ENCODE measurements around the gene ZDHHC14. TPM values are rescaled to one million over a fixed set of nuclear protein-coding genes. Genes with fewer than 3 reads are reported as not detected.

ZDHHC14 gene
- total RNA-seq, 2 experiments from 2014 or later = 2.4 to 2.5 TPM

DNA sequence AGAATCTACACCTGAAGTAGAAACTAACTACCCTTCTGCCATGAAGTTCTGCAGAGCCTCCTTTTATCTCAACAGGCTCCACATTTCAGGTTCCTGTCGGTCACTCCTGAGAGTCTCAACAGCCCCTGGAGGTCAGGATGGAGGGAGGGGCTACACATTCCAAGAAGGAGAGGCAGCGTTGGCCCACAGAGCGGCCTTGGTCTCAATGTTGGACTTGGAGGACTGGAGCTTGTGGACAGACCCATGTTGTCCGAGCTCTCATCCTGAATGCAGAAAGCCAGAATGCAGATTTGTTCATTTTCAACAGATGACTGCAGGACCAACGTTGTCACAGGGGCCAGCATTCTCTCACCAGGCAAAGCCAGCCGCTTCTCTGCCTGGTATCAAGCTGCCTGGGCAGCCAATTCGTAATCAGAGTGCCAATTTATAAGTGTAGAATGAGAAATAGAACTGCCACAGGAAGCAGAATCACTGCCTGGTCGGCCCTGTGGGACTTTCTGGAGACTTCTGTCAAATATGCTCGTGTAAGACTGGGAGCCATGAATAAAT lies 229.5 kb downstream of the ZDHHC14 start:
- intact Hi-C loops (cut with DNase I, micrococcal nuclease) = no loop called here
- Mint-ChIP-seq H3K4me3 (no peak overlapping the region), H3K27ac (no peak overlapping the region), H3K9me3 (ENCODE audit: low read depth) (no peaks in the 10 kb centered on the region), H3K36me3 (ENCODE audit: low read depth) (no peaks in the 10 kb centered on the region), H3K4me1 (peaks cover 4% of the 10 kb centered on the region), H3K27me3 (no peaks in the 10 kb centered on the region)
- ATAC-seq (no peak), DNase-seq (no peak)
- POLR2A ChIA-PET = no interaction called here
- CTCF ChIA-PET = no interaction called here

DNA sequence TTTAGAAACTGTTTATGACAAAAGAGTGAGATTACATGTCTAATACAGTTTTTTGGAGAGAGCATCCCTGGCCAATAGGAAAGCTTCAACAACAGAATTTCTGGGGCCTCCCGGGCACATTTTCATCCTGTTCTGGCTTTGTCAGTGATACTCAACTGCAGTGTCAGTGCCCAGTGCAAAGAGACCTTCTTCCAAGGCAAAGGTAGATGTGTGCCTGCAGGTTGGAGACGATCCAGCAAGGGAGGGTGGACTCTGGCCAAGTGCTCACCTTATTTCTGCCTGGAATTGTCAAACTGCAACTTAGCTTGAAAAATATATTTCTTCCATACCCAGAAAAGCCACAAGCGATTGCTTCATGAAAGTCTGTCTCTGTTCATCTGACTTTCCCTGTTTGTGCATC lies 230.4 kb downstream of the ZDHHC14 start:
- Mint-ChIP-seq H3K4me1 (peaks cover 4% of the 10 kb centered on the region), H3K27ac (no peak overlapping the region), H3K4me3 (no peak overlapping the region), H3K9me3 (ENCODE audit: low read depth) (no peaks in the 10 kb centered on the region), H3K36me3 (ENCODE audit: low read depth) (no peaks in the 10 kb centered on the region), H3K27me3 (no peaks in the 10 kb centered on the region)
- intact Hi-C loops (cut with DNase I, micrococcal nuclease) = no loop called here
- no peak for DNase-seq
- ChIA-PET POLR2A (no interaction called here), CTCF (no interaction called here)
- no peak for ATAC-seq

DNA sequence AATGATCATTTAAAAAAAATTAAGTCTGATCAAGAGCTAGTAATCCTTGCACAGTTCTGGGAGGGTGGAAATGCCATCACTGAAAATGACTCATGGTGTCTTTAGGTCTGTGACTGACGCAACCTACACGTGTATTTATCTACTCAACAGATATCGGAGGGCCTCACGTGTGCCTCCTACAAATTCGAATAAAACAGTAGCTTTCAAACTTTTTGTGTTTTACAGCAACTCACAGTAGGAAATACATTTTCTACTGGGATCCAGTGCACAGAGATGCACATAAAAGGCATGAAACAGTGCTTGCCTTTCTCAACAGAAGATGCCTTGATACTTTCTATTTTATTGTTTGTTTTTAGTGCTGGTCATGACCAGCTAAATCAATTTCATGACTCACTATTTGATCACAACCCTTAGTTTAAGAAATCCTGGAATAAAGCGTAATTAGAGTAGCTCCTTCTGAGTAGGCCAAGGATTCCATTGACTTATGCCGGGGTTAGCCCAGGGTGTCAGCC lies 232.1 kb downstream of the ZDHHC14 start:
- Mint-ChIP-seq H3K27ac (peak overlapping the region; percentile 17), H3K4me3 (no peak overlapping the region), H3K36me3 (ENCODE audit: low read depth) (no peaks in the 10 kb centered on the region), H3K9me3 (ENCODE audit: low read depth) (no peaks in the 10 kb centered on the region), H3K4me1 (peaks cover 4% of the 10 kb centered on the region), H3K27me3 (no peaks in the 10 kb centered on the region)
- ChIA-PET POLR2A (interaction anchor here (0.7 kb wide), 1 partner anchor 395 kb away, joined by 11 read pairs; no protein-coding TSS in a partner anchor), CTCF (interaction anchor here (0.6 to 0.7 kb wide), 3 partner anchors 27 to 492 kb away, joined by 3 to 6 read pairs (median 3); no protein-coding TSS in a partner anchor)
- peak; percentile 65 for ATAC-seq
- intact Hi-C loops (cut with DNase I, micrococcal nuclease) = no loop called here
- DNase-seq = no peak

DNA sequence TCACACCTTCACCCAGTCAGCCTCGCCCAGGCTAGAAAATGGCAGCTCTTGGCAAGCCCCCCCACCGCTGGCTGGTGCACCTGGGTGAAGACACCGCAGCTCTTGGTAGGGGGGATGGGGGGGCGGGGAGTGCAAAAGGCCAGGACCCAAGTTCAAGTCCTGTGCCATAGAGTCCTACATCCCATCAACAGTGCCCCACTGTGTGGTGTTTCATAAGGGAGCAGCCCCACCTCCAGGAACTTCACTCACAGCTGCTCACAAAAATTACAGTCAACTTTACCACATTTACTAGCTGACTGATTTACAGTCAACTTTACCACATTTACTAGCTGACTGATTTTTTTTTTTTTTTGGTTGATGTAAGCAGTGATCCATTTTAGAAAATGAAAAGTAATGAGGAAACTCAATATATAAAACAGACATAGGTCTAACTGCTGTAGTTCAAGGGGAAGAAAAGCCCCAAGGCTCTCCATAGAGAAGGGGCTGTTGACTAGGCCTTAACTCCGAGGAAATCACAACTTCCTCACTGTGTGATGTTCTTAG lies 233.1 kb downstream of the ZDHHC14 start:
- Mint-ChIP-seq H3K9me3 (ENCODE audit: low read depth) (no peaks in the 10 kb centered on the region), H3K27ac (no peak overlapping the region), H3K27me3 (no peaks in the 10 kb centered on the region), H3K4me3 (no peak overlapping the region), H3K36me3 (ENCODE audit: low read depth) (no peaks in the 10 kb centered on the region), H3K4me1 (peaks cover 4% of the 10 kb centered on the region)
- intact Hi-C loops (cut with DNase I, micrococcal nuclease) = no loop called here
- CTCF ChIA-PET = interaction anchor here (0.6 to 1.2 kb wide), 2 partner anchors 280 to 433 kb away, joined by 3 to 4 read pairs; no protein-coding TSS in a partner anchor
- POLR2A ChIA-PET = interaction anchor here (0.7 kb wide), 1 partner anchor 142 kb away, joined by 7 read pairs; no protein-coding TSS in a partner anchor
- ATAC-seq (peak; percentile 71), DNase-seq (peak; percentile 12)

DNA sequence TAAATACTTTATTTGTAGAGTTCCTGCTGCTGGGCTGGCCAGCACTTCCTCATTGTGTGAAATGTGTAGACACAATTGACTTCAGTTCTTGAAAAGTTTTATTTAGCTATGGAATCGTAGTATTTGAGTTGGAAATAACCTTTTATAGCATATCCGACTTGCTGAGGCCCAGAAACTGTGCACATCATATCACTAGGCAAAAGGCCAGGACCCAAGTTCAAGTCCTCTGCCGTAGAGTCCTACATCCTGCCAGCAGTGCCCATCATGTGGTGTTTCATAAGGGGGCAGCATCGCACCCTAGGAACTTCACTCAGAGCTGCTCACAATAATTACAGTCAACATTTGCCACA lies 234.4 kb downstream of the ZDHHC14 start:
- no peak overlapping the region for H3K4me3 Mint-ChIP-seq
- ChIA-PET CTCF (interaction anchor here (0.6 to 1.5 kb wide), 3 partner anchors 51 to 283 kb away, joined by 3 to 6 read pairs (median 3); no protein-coding TSS in a partner anchor), POLR2A (no interaction called here)
- DNase-seq (no peak), ATAC-seq (no peak)
- H3K27ac Mint-ChIP-seq = no peak overlapping the region
- H3K36me3 Mint-ChIP-seq (ENCODE audit: low read depth) = no peaks in the 10 kb centered on the region
- no peaks in the 10 kb centered on the region for H3K27me3 Mint-ChIP-seq
- intact Hi-C loops (cut with DNase I, micrococcal nuclease) = no loop called here
- H3K4me1 Mint-ChIP-seq = peaks cover 4% of the 10 kb centered on the region
- no peaks in the 10 kb centered on the region for H3K9me3 Mint-ChIP-seq (ENCODE audit: low read depth)

DNA sequence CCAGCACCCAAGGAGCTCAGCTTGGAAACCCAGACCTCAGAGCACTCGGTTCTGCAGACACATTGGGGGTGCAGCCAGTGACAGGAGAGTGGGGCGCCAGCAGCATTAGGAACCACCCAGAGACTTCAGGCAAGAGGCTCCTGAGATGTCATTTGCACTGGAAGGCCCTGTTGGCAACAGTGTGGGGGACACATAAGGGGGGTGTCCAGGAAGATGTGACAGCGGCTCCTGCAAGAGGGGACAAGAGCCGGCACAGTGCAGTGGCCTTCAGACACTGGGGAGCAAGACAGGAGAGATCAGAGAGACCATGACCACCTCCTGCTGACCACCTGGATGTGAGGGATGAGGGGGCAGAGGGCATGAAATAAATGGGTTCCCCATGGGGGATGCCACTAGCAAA lies 235.0 kb downstream of the ZDHHC14 start:
- H3K27ac Mint-ChIP-seq = no peak overlapping the region
- POLR2A ChIA-PET = no interaction called here
- no peak overlapping the region for H3K4me3 Mint-ChIP-seq
- DNase-seq (no peak), ATAC-seq (no peak)
- intact Hi-C loops (cut with DNase I, micrococcal nuclease) = no loop called here
- no peaks in the 10 kb centered on the region for H3K9me3 Mint-ChIP-seq (ENCODE audit: low read depth)
- no peaks in the 10 kb centered on the region for H3K27me3 Mint-ChIP-seq
- no peaks in the 10 kb centered on the region for H3K36me3 Mint-ChIP-seq (ENCODE audit: low read depth)
- H3K4me1 Mint-ChIP-seq = peaks cover 4% of the 10 kb centered on the region
- CTCF ChIA-PET = interaction anchor here (1.4 to 1.5 kb wide), 2 partner anchors 50 to 257 kb away, joined by 3 to 6 read pairs; no protein-coding TSS in a partner anchor

DNA sequence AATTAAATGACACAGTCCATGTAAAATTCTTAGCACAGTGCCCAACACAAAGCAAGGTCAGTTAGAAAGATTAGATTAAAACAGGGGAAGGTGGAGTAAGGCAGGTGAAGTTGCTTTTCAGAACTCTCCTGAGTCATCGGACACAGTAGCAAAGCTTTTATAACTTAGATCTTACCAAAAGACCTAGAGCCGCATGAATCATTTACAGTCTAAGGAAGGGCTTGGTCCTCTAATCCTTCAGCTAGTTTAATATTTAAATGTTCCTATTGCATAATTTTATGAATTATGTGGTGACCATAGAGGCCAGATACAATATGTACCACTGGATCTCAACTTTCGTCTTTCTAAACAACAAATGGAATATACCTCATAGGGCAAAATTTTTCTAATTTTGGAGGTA lies 240.0 kb downstream of the ZDHHC14 start:
- Mint-ChIP-seq H3K27ac (no peak overlapping the region), H3K9me3 (ENCODE audit: low read depth) (peaks cover 6% of the 10 kb centered on the region), H3K4me1 (no peaks in the 10 kb centered on the region), H3K27me3 (no peaks in the 10 kb centered on the region), H3K36me3 (ENCODE audit: low read depth) (no peaks in the 10 kb centered on the region), H3K4me3 (no peak overlapping the region)
- DNase-seq (no peak), ATAC-seq (no peak)
- ChIA-PET CTCF (interaction anchor here (0.6 to 1.6 kb wide), 2 partner anchors 25 to 478 kb away, joined by 3 to 4 read pairs; no protein-coding TSS in a partner anchor), POLR2A (no interaction called here)
- intact Hi-C loops (cut with DNase I, micrococcal nuclease) = no loop called here

DNA sequence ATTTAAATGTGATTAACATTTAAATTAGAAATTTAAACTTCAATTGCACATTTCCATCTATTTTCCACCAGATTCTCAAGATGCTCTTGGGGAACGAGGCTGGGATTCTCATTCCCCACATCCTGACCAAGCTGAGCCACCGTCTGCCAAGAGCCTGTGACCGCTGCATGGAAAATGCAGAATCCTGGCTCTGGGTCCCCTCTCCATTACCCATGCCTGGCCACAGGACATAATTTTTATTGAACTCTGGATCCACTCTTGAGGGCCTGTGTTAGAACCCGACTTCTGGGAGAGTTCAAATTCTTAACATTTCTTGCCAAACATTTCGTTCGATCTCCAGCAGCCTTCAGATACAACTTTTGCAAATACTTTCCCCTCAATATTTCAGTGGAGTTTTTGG lies 240.4 kb downstream of the ZDHHC14 start:
- no peaks in the 10 kb centered on the region for H3K4me1 Mint-ChIP-seq
- H3K4me3 Mint-ChIP-seq = no peak overlapping the region
- H3K27me3 Mint-ChIP-seq = no peaks in the 10 kb centered on the region
- CTCF ChIA-PET = interaction anchor here (0.6 to 1.6 kb wide), 2 partner anchors 25 to 478 kb away, joined by 3 to 4 read pairs; no protein-coding TSS in a partner anchor
- intact Hi-C loops (cut with DNase I, micrococcal nuclease) = no loop called here
- peaks cover 6% of the 10 kb centered on the region for H3K9me3 Mint-ChIP-seq (ENCODE audit: low read depth)
- no peak overlapping the region for H3K27ac Mint-ChIP-seq
- no peaks in the 10 kb centered on the region for H3K36me3 Mint-ChIP-seq (ENCODE audit: low read depth)
- ATAC-seq (no peak), DNase-seq (no peak)
- POLR2A ChIA-PET = no interaction called here

DNA sequence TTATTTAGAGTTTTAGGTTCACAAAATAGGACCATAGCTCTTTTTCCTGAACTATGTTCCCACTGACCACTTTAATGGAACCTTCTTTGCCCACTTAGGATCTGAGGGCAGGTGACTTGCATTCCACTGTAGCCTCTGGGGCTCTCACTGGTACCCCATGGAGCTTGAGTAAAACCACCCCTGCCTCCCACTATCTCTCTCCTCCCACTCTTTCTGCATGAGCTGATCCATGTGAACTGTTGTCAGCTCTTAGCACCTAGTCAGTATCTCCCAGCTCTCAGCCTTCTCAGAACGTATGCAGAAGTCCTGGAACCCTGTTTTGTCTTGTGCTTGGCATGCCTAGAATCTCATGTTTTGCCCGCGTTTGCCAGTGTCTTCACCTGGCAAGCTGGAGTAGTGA lies 241.4 kb downstream of the ZDHHC14 start:
- no peaks in the 10 kb centered on the region for H3K4me1 Mint-ChIP-seq
- no peak for ATAC-seq
- H3K9me3 Mint-ChIP-seq (ENCODE audit: low read depth) = peaks cover 6% of the 10 kb centered on the region

DNA sequence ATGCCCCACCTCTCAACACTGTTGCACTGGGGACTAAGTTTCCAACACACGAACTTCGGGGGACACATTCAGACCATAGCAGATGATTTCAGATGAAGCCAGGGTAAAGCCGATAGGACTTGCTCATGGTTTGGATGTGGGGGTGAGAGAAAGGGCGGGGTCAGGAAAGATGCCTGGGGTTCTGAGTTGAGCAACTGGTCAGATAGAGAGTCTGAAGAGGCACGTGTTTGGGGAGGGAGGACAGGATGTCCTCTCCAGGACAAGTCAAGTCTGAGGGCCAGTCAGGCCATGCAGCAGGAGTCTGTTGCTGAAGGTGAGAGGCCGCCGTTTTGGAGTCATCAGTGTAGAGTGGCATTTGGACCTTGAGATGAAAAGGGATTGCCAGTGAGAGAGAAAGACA lies 244.1 kb downstream of the ZDHHC14 start:
- Mint-ChIP-seq H3K4me1 (peaks cover 8% of the 10 kb centered on the region), H3K9me3 (ENCODE audit: low read depth) (peaks cover 6% of the 10 kb centered on the region), H3K27ac (no peak overlapping the region), H3K27me3 (no peaks in the 10 kb centered on the region), H3K4me3 (no peak overlapping the region), H3K36me3 (ENCODE audit: low read depth) (no peaks in the 10 kb centered on the region)
- ATAC-seq = no peak
- intact Hi-C loops (cut with DNase I, micrococcal nuclease) = no loop called here
- DNase-seq = no peak
- POLR2A ChIA-PET = no interaction called here
- CTCF ChIA-PET = no interaction called here

More for the DNA sequence above, 241.4 kb downstream of the ZDHHC14 start:
- H3K27ac Mint-ChIP-seq = no peak overlapping the region
- DNase-seq = no peak
- H3K27me3 Mint-ChIP-seq = no peaks in the 10 kb centered on the region
- ChIA-PET POLR2A (no interaction called here), CTCF (interaction anchor here (1.6 kb wide), 1 partner anchor 26 kb away, joined by 4 read pairs; no protein-coding TSS in a partner anchor)
- no peak overlapping the region for H3K4me3 Mint-ChIP-seq
- intact Hi-C loops (cut with DNase I, micrococcal nuclease) = no loop called here
- no peaks in the 10 kb centered on the region for H3K36me3 Mint-ChIP-seq (ENCODE audit: low read depth)

DNA sequence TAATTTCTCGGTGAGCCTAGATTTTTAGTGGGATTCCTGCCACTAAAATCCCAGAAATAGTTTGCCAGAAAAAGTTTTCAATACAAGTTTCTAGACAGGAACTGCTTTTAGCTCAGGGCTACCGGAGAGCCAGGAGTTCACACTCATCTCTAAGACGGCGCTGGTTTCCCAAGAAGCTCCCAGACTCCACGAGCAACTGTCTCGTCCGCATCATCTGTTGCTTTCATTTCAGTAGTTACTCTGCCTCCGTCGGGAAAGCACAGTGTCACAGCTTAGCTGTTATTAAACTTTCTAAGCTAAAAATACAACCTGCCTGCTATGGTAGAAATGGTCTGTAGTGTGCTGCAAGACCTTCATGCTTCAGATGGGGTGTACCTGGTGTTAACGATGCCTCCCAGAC lies 244.8 kb downstream of the ZDHHC14 start:
- Mint-ChIP-seq H3K36me3 (ENCODE audit: low read depth) (no peaks in the 10 kb centered on the region), H3K27me3 (no peaks in the 10 kb centered on the region), H3K9me3 (ENCODE audit: low read depth) (peaks cover 6% of the 10 kb centered on the region), H3K27ac (no peak overlapping the region), H3K4me3 (no peak overlapping the region), H3K4me1 (peaks cover 8% of the 10 kb centered on the region)
- ATAC-seq = no peak
- POLR2A ChIA-PET = no interaction called here
- no peak for DNase-seq
- CTCF ChIA-PET = interaction anchor here (0.7 kb wide), 1 partner anchor 804 kb away, joined by 3 read pairs; no protein-coding TSS in a partner anchor
- intact Hi-C loops (cut with DNase I, micrococcal nuclease) = no loop called here

All from activated CD4-positive, alpha-beta T cell treated with anti-CD3 and anti-CD28 coated beads for 36 hours (primary cell).